Adrenal gland (tissue), 5 donors: ENCODE data around the gene RGS6.

Source experiments
- POLR2A ChIP-seq, 2 donors: fragments of 450-650 bp; IDR thresholded peaks; one replicate each; pipeline ENCODE4 v1.6.1; 2017; ENCODE audit warnings: antibody characterized with exemption in 2 of 2, mild to moderate bottlenecking in 2 of 2, moderate library complexity in 1 of 2
- TF ChIP-seq, protein P1 (sequence below), 6 experiments: fragments of 450-650 bp in 4 of 6; fragments of 200-600 bp in 2 of 6; sonication (generic) in 1 of 6; IDR thresholded peaks; 1 replicate in 5 of 6; 2 replicates in 1 of 6; pipeline versions ENCODE4 v1.5.1 to v1.8.0; 2016 to 2021; ENCODE audit warnings: antibody characterized with exemption in 6 of 6, mild to moderate bottlenecking in 2 of 6, moderate library complexity in 1 of 6
- donor health status: DM: no; HTN: no; CAD: no.

DNA sequence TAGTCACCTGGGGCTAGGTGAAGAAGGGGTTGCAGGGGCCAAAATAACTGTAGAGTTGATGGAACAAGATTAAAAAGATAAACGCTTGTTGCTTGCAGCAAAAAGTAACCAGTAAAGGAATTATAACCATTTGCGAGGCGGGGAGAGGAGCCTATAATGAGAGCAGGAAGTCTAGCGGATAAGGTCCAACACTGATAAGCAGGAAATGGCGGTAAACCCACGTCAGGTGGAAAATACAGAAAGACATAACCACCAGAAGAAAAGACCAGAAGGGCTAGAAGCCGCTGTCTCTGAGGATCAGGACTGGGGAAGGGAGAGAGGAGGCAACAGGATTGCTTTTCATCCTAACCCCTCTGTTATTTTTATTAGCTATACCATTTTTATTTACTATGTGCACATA lies 658.3 kb downstream of the RGS6 start:
- TF ChIP-seq, protein P1, sequence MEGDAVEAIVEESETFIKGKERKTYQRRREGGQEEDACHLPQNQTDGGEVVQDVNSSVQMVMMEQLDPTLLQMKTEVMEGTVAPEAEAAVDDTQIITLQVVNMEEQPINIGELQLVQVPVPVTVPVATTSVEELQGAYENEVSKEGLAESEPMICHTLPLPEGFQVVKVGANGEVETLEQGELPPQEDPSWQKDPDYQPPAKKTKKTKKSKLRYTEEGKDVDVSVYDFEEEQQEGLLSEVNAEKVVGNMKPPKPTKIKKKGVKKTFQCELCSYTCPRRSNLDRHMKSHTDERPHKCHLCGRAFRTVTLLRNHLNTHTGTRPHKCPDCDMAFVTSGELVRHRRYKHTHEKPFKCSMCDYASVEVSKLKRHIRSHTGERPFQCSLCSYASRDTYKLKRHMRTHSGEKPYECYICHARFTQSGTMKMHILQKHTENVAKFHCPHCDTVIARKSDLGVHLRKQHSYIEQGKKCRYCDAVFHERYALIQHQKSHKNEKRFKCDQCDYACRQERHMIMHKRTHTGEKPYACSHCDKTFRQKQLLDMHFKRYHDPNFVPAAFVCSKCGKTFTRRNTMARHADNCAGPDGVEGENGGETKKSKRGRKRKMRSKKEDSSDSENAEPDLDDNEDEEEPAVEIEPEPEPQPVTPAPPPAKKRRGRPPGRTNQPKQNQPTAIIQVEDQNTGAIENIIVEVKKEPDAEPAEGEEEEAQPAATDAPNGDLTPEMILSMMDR (IDR thresholded peaks at IDR 0.05) = no peak
- no peak for TF ChIP-seq POLR2A (IDR thresholded peaks at IDR 0.05)
